Mononuclear cell (primary cell): Measurements from ENCODE around the gene TTLL8. TPM values are rescaled to one million over a fixed set of nuclear protein-coding genes. Genes with fewer than 3 reads are reported as not detected.
A peak's percentile ranks its signal among the peaks of the same experiment; 100 is the strongest.
"Not testable (repeated sequence)": the region's sequence is repeated elsewhere in the genome, so short reads cannot be mapped to it uniquely, and the experiment has no call there.

Experiments used
- H3K27me3 ChIP-seq: 2 replicates; pipeline ENCODE4 v1.6.0; 2011; ENCODE audit warnings: low read length, control low read depth; ENCODE audit not compliant: insufficient read depth
- H3K4me1 ChIP-seq: 2 replicates; pipeline ENCODE4 v1.5.1; 2011; ENCODE audit warnings: mild to moderate bottlenecking, low read length, control low read depth; ENCODE audit not compliant: insufficient read depth
- H3K4me3 ChIP-seq: 2 replicates; pipeline ENCODE4 v1.5.1; 2011; ENCODE audit warnings: mild to moderate bottlenecking, low read length, moderate library complexity
- H3K9me3 ChIP-seq: 2 replicates; pipeline ENCODE4 v1.5.1; 2011; ENCODE audit warnings: low read depth, mild to moderate bottlenecking, control low read depth, low read length
- total RNA-seq: library from RNA; depleted of rRNA; stranded (reverse); fragments of >200 nt; gene quantifications from one replicate; pipeline ENCODE4 v1.2.3, GENCODE V29; 2012

TTLL8 gene
- total RNA-seq, 1 donor = not detected

GRCh38 chr22:50086975-50087374 lies 28.9 kb upstream of the TTLL8 start:
- not testable (repeated sequence) for H3K4me3 ChIP-seq, H3K9me3 ChIP-seq, H3K27me3 ChIP-seq
- peaks cover 22% of the 10 kb centered on the region for H3K4me1 ChIP-seq

DNA sequence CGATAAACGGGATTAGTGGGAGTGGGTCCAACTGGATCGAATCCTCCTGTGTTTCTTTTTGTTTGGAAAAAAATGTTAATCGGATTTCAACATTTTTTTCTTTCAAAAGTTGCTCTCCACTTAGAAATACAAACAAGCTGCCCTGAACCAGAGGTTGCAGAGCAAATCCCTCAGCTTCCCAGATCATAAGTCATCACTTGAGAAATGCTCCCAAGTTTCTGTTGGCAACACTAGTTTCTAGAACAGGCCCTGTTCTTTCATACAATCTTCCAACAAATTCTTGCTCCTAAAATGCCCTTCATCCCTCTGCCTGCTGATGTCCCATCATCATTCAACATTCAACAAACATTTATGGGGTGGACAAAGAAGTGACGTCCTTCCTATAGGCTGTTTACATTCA lies 28.4 kb upstream of the TTLL8 start:
- Histone ChIP-seq H3K27me3 (no peaks in the 10 kb centered on the region), H3K9me3 (no peaks in the 10 kb centered on the region), H3K4me3 (no peak overlapping the region), H3K4me1 (peaks cover 22% of the 10 kb centered on the region)

DNA sequence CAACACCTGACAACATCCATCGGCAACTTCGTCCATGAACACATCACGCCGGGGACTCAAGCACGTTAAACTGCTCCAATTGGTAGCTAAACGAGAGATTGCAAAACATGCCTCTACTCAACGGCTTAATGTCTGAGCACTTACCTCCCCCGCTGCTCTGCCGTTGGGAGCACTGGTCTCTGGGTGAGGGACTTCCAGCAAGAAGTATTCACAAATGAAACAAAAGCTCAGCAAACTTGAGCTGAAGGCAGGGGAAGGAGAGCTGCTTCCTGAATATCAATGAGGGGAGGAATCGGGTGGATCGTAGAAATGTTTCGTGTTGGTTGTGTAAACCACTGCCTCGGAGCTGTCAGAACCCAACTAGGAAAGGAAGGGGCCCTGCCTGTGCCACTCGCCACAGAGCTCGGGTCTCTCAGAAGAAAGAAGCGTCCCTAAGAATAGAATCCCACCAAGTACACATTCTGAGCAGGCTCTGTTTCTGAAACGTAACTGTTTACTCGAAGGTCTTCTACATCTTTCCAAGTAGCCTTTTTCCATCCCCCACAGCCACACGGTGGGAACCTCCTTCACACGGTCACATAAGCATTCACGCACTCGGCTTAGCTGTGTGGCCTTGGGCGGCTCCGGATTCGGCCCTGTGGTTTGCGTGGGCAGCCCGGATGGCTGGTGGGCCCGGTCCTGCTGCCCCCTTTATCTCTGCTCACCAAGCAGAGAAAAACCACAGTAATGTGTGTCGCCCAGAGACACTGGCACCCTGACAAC lies 27.3 kb upstream of the TTLL8 start, which contains the start of gene MLC1:
MLC1 (minus strand) TSS at position 216 of the 762 bp plus-strand sequence. CDS start 524 bp downstream, outside the sequence.
- peak within 1 kb of the TSS; percentile 26 for H3K4me3 ChIP-seq
- peaks cover 22% of the 10 kb centered on the region for H3K4me1 ChIP-seq
- H3K9me3 ChIP-seq = no peaks in the 10 kb centered on the region
- no peaks in the 10 kb centered on the region for H3K27me3 ChIP-seq

GRCh38 chr22:50084614-50085021 lies 26.5 kb upstream of the TTLL8 start:
- Histone ChIP-seq H3K27me3 (no peaks in the 10 kb centered on the region), H3K4me1 (peaks cover 22% of the 10 kb centered on the region), H3K9me3 (no peaks in the 10 kb centered on the region), H3K4me3 (peak overlapping the region; percentile 5)

DNA sequence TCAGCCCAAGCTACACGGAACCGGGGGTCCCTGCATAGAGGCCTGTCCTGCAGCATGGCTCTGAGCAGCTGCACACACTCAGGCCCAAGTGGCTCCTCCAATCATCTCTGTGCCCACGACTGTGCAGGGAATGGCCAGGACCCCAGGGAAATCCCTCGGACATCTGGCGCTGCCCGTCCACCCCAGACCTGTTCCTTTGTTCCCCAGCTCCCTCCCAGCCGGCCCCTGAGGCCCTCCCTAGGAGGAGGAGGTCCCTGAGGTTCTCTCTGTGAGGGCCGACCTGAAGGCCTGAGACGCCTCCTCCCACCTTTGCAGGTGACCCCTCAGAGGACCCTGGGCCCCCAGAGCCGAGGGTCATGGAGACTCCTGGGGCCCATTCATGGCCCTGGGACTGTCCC lies 26.0 kb upstream of the TTLL8 start:
- H3K27me3 ChIP-seq = no peaks in the 10 kb centered on the region
- peaks cover 22% of the 10 kb centered on the region for H3K4me1 ChIP-seq
- H3K4me3 ChIP-seq = peak overlapping the region; percentile 5
- H3K9me3 ChIP-seq = no peaks in the 10 kb centered on the region

GRCh38 chr22:50083462-50084079 lies 25.5 kb upstream of the TTLL8 start:
- Histone ChIP-seq H3K4me1 (peaks cover 22% of the 10 kb centered on the region), H3K9me3 (no peaks in the 10 kb centered on the region), H3K27me3 (no peaks in the 10 kb centered on the region), H3K4me3 (no peak overlapping the region)

DNA sequence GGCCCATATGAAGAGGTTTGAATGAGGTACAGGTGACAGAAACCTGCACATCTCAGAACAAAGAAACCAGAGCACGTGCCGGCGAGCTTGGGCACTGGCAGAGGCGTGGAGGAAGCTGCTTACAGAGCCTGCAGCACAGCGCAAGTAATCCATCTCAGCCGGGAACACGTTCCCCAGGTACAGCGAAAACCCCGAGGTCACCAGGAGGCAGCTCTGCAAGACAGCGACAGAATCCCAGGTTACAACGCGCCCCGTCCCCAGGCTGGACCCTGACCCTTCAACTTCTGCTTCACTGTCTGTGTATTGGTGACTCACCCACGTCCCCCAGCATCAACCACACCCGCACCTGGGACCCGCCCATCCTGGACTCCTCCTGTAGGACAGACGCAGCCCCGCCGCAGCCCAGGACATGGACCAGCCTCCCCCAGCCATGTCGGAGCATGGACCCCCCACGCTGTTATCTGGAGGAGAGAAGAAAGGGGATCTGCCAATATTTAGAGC lies 24.9 kb upstream of the TTLL8 start:
- Histone ChIP-seq H3K4me1 (peaks cover 22% of the 10 kb centered on the region), H3K27me3 (no peaks in the 10 kb centered on the region), H3K4me3 (no peak overlapping the region), H3K9me3 (no peaks in the 10 kb centered on the region)

DNA sequence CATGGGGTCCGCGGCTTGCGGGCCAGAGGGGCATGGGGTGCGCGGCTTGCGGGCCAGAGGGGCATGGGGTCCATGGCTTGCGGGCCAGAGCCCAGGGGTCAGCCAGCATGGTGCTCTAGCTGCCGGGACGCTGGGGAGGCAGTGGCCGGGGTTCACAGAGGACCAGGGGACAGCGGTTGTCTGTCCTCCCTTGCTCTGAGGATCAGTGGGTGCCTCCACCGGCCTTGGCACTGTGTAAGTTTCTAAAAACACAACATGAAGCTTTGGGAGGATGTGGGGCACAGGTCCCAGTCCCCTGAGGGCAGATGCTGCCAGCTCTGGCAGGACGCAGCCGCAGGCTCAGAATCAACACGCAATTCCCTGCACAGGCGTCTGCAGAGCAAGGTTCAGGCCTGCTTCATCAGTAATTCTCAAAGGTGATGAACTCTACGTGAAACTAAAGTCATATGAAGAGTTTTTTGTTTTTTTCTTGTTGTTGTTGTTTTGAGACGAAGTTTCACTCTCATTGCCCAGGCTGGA lies 24.2 kb upstream of the TTLL8 start:
- Histone ChIP-seq H3K4me1 (peaks cover 22% of the 10 kb centered on the region), H3K4me3 (no peak overlapping the region), H3K9me3 (no peaks in the 10 kb centered on the region), H3K27me3 (no peaks in the 10 kb centered on the region)

DNA sequence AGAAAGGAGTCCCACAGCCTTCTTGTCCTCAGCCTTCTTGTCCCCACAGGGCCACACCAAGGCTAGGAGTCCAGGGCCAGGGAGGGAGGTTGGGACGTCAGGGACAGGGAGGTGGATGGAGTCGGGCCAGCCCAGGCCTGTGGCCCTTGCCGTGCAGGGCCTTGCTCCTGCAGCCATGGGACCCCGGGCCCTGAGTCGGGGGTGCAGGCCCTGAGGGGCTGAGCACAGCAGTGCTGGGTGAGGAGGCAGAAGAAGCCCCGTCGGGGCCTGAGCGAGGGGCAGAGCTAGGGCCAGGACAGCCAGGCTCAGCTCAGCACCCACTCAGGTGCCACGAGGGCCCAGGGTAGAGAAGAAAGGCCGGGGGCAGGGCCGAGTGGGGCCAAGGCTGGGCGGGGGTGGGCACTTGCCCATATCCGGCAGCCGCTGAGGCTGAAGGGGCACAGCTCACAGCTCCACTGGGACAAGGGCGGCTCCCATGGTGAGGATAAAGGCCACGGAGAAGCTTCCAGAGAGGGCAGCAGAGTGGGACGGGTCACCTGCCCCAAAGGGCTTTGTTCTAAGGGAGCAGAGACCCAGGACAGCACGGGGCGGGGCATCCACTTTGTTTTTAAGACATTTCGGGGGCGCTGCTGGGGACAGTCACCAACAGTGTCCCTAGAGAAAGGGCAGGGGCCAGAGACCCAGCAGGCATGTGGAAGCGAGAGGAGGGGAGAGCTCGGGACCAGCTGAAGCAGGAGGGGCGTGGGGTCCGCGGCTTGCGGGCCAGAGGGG lies 23.5 kb upstream of the TTLL8 start:
- Histone ChIP-seq H3K9me3 (no peaks in the 10 kb centered on the region), H3K27me3 (no peaks in the 10 kb centered on the region), H3K4me1 (peaks cover 22% of the 10 kb centered on the region), H3K4me3 (no peak overlapping the region)

GRCh38 chr22:50080077-50080465 lies 22.0 kb upstream of the TTLL8 start:
- peaks cover 21% of the 10 kb centered on the region for H3K4me1 ChIP-seq
- no peaks in the 10 kb centered on the region for H3K9me3 ChIP-seq
- no peak overlapping the region for H3K4me3 ChIP-seq
- H3K27me3 ChIP-seq = no peaks in the 10 kb centered on the region

GRCh38 chr22:50078761-50079160 lies 20.7 kb upstream of the TTLL8 start:
- Histone ChIP-seq H3K4me1 (peaks cover 7% of the 10 kb centered on the region), H3K9me3 (no peaks in the 10 kb centered on the region), H3K27me3 (no peaks in the 10 kb centered on the region), H3K4me3 (no peak overlapping the region)

DNA sequence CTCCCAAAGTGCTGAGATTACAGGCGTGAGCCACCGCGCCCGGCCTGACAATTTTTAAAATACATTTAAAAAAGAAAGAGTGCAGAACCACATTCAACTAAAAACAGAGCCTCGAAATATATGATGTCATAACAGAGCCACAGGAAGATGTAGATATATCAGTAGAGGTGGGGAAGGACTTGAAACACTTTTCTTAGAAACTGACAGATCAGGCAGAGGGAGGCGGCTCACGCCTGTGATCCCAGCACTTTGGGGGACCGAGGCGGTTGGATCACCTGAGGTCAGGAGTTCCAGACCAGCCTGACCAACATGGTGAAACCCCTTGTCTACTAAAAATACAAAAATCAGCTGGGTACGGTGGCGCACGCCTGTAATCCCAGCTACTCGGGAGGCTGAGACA lies 20.1 kb upstream of the TTLL8 start:
- H3K4me3 ChIP-seq = no peak overlapping the region
- no peaks in the 10 kb centered on the region for H3K9me3 ChIP-seq

GRCh38 chr22:50076646-50077535 lies 18.8 kb upstream of the TTLL8 start:
- H3K9me3 ChIP-seq = no peaks in the 10 kb centered on the region
- no peaks in the 10 kb centered on the region for H3K4me1 ChIP-seq
- no peak overlapping the region for H3K4me3 ChIP-seq
- H3K27me3 ChIP-seq = no peaks in the 10 kb centered on the region

More for the DNA sequence above, 20.1 kb upstream of the TTLL8 start:
- H3K4me1 ChIP-seq = peaks cover 2% of the 10 kb centered on the region
- no peaks in the 10 kb centered on the region for H3K27me3 ChIP-seq
